Measurements from ENCODE around the gene UBN1. TPM values are rescaled to one million over a fixed set of nuclear protein-coding genes. Genes with fewer than 3 reads are reported as not detected.

Gene UBN1
- total RNA-seq, 1 donor from 2014 or later, result 36.1 TPM

DNA sequence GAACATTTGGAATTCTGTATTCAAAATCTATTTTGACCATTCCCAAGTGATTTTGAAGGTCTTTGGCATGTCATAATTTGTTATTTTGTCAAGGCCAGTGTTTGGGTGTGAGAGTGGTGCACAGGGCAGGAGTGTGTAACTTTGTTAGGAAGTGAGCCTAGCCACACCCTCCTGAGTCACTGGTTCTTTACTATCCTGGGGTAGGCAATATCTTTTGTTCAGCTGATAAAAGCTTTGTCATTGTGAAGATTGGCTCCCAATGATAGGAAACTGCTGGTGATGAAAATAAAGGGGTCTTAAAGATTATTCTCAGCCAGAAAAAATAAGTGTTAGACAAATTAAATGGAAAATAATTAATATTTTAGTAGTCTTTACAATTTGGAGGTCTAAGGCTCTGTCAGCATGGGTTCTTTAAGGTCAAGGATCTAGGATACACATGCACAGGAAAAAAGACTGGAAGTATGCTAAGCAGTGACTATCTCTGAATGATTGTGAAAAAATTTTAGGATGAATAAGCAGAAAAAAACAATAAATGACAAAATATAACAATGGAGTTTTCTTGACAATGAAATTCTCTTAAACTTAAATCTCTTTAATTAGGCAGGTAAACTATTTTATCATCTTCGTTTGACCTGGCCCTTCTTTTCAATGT, 5.1 kb downstream of the UBN1 start:
- Histone ChIP-seq H3K27me3 (ENCODE audit: low read depth) (no peaks in the 10 kb centered on the region), H3K4me1 (peaks cover 47% of the 10 kb centered on the region), H3K27ac (peak overlapping the region; percentile 16), H3K9me3 (no peaks in the 10 kb centered on the region), H3K4me3 (no peak overlapping the region), H3K36me3 (peaks cover 46% of the 10 kb centered on the region)
- TF ChIP-seq, protein P1, sequence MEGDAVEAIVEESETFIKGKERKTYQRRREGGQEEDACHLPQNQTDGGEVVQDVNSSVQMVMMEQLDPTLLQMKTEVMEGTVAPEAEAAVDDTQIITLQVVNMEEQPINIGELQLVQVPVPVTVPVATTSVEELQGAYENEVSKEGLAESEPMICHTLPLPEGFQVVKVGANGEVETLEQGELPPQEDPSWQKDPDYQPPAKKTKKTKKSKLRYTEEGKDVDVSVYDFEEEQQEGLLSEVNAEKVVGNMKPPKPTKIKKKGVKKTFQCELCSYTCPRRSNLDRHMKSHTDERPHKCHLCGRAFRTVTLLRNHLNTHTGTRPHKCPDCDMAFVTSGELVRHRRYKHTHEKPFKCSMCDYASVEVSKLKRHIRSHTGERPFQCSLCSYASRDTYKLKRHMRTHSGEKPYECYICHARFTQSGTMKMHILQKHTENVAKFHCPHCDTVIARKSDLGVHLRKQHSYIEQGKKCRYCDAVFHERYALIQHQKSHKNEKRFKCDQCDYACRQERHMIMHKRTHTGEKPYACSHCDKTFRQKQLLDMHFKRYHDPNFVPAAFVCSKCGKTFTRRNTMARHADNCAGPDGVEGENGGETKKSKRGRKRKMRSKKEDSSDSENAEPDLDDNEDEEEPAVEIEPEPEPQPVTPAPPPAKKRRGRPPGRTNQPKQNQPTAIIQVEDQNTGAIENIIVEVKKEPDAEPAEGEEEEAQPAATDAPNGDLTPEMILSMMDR (IDR thresholded peaks at IDR 0.05), result no peak
- intact Hi-C loops (cut with DNase I), result no loop called here
- no peak for ATAC-seq
- no peak for DNase-seq

DNA sequence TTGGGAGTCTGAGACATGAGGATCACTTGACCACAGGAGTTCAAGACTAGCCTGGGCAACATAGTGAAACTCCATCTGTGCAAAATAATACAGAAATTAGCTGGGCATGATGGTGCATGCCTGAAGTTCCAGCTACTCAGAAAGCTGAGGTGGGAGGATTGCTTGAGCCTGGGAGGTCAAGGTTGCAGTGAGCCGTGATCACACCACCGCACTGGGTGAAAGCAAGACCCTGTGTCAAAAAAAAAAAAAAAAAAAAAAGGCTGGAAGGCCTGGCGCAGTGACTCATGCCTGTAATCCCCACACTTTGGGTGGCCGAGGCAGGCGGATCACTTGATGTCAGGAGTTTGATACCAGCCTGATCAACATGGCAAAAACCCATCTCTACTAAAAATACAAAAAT, 8.1 kb downstream of the UBN1 start:
- H3K4me1 ChIP-seq, result peaks cover 26% of the 10 kb centered on the region
- H3K4me3 ChIP-seq, result no peak overlapping the region
- no peak for DNase-seq
- ATAC-seq, result no peak
- H3K27me3 ChIP-seq (ENCODE audit: low read depth), result no peaks in the 10 kb centered on the region
- TF ChIP-seq, protein P1 (IDR thresholded peaks at IDR 0.05), result no peak
- intact Hi-C loops (cut with DNase I), result no loop called here
- no peaks in the 10 kb centered on the region for H3K9me3 ChIP-seq
- H3K27ac ChIP-seq, result no peak overlapping the region
- H3K36me3 ChIP-seq, result peaks cover 76% of the 10 kb centered on the region

DNA sequence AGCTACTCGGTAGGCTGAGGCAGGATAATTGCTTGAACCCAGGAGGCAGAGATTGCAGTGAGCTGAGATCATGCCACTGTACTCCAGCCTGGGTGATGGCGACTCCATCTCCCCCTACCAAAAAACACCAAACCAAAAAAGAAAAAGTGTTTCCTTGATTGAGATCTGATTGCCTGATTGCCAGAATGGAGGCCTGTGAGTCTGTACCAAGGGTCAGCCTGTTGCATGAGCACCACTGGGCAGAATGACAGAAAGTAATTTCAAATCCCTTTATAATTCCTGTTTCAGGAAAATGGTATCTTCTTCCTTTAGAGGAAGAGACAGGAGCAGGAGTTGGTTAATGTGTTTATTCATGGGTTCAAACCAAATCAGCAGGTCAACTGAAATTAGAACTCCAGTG, 8.5 kb downstream of the UBN1 start:
- H3K9me3 ChIP-seq, result no peaks in the 10 kb centered on the region
- no peak overlapping the region for H3K27ac ChIP-seq
- intact Hi-C loops (cut with DNase I), result no loop called here
- H3K4me3 ChIP-seq, result no peak overlapping the region
- no peak for ATAC-seq
- peaks cover 22% of the 10 kb centered on the region for H3K4me1 ChIP-seq
- TF ChIP-seq, protein P1 (IDR thresholded peaks at IDR 0.05), result no peak
- DNase-seq, result no peak
- peaks cover 81% of the 10 kb centered on the region for H3K36me3 ChIP-seq
- H3K27me3 ChIP-seq (ENCODE audit: low read depth), result no peaks in the 10 kb centered on the region

DNA sequence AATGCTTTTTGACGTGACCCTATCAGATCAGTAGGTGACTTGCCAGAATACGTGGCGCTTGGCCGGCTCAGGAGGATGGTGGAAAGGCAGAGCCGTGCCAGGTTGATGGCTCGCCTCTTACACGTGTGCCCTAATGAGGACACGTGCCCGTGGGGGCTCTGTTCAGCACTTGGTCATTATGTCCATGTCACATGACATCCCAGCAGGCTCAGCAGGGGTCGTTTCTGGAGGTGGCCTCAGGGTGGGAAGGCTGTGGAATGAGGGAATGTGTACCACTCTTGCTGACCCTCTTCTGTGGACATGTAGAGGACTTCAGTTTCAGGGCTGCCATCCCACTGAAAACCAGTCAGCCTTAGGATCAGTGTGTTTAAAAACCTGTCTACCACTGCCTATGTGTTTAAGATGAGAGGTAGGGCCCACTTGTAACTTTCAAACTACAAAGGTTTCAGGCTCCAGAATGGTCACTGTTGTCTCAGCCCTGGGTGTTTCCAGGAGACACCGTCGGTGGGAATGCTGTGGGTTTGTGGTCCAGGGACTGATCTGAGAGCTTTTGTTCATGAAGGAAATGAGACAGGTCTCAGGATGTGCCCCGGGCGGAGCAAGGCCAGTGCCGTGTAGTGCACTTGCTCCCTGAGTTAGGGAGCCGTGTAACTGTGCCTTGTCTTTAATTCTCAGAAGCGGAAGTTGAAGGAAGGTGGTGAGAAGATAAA, 12.1 kb downstream of the UBN1 start:
- TF ChIP-seq, protein P1 (IDR thresholded peaks at IDR 0.05), result no peak
- no peak for ATAC-seq
- Histone ChIP-seq H3K4me3 (no peak overlapping the region), H3K27ac (no peak overlapping the region), H3K36me3 (peaks cover 98% of the 10 kb centered on the region), H3K9me3 (no peaks in the 10 kb centered on the region), H3K4me1 (peaks cover 12% of the 10 kb centered on the region), H3K27me3 (ENCODE audit: low read depth) (no peaks in the 10 kb centered on the region)
- intact Hi-C loops (cut with DNase I), result no loop called here
- DNase-seq, result no peak

DNA sequence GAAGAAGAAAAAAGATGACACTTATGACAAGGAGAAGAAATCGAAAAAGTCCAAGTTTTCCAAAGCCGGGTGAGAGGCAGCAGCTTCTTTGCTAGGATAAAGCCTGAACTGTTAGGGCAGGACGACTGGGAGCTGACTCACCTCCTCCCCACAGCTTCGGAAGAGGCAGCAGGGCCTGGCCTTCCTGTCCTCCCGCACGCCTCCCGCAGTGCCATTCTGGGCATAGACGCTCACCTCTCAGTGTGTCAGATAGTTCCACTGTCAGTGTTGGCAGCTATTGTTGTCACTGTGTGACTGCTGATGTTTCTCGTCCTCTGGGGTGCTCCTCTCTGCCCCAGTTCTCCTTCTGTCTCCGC, 12.6 kb downstream of the UBN1 start:
- Histone ChIP-seq H3K9me3 (no peaks in the 10 kb centered on the region), H3K27me3 (ENCODE audit: low read depth) (no peaks in the 10 kb centered on the region), H3K4me3 (no peak overlapping the region), H3K36me3 (peaks cover 96% of the 10 kb centered on the region), H3K4me1 (peaks cover 16% of the 10 kb centered on the region), H3K27ac (peak overlapping the region; percentile 25)
- TF ChIP-seq, protein P1 (IDR thresholded peaks at IDR 0.05), result no peak
- no peak for ATAC-seq
- no peak for DNase-seq
- intact Hi-C loops (cut with DNase I), result no loop called here

Measured in lower lobe of right lung (tissue), 2 donors.